Astrocyte (in vitro differentiated cells and primary cell): Measurements from ENCODE around the gene SPAG6. TPM values are rescaled to one million over a fixed set of nuclear protein-coding genes. Genes with fewer than 3 reads are reported as not detected.

Experiments
- DNase-seq: peaks from one replicate; pipeline ENCODE4 v3.0.0-alpha.2; 2010; ENCODE audit warnings: low read depth
- FAIRE-seq: peaks from 2 replicates; lab custom pipeline; 2011; peaks lifted over from hg19 to GRCh38; lab: Jason Lieb, UNC
- H2AFZ ChIP-seq: 2 replicates; pipeline ENCODE4 v1.6.0; 2012; ENCODE audit warnings: low read depth, low read length, inconsistent platforms
- H3K27ac ChIP-seq: 2 replicates; pipeline ENCODE4 v1.5.1; 2011; ENCODE audit warnings: low read depth, low read length, inconsistent platforms
- H3K27me3 ChIP-seq: 2 replicates; pipeline ENCODE4 v1.6.0; 2011; ENCODE audit warnings: low read length, inconsistent platforms; ENCODE audit not compliant: insufficient read depth
- H3K36me3 ChIP-seq: 2 replicates; pipeline ENCODE4 v1.5.1; 2011; ENCODE audit warnings: low read length, inconsistent platforms; ENCODE audit not compliant: insufficient read depth
- H3K4me1 ChIP-seq: 2 replicates; pipeline ENCODE4 v1.5.1; 2011; ENCODE audit warnings: low read length, inconsistent platforms; ENCODE audit not compliant: insufficient read depth
- H3K4me2 ChIP-seq: 2 replicates; pipeline ENCODE4 v1.6.0; 2012; ENCODE audit warnings: low read length, inconsistent platforms
- H3K4me3 ChIP-seq: 2 replicates; pipeline ENCODE4 v1.5.1; 2011; ENCODE audit warnings: low read depth, mild to moderate bottlenecking, low read length, inconsistent platforms; ENCODE audit not compliant: insufficient read depth
- H3K79me2 ChIP-seq: 2 replicates; pipeline ENCODE4 v1.6.0; 2012; ENCODE audit warnings: mild to moderate bottlenecking, low read length, inconsistent platforms; ENCODE audit not compliant: insufficient read depth
- H3K9ac ChIP-seq: 2 replicates; pipeline ENCODE4 v1.6.0; 2012; ENCODE audit warnings: mild to moderate bottlenecking, low read length, inconsistent platforms
- H3K9me3 ChIP-seq: 2 replicates; pipeline ENCODE4 v1.5.1; 2012; ENCODE audit warnings: low read depth, mild to moderate bottlenecking, low read length, inconsistent platforms; ENCODE audit not compliant: insufficient read depth
- H4K20me1 ChIP-seq: 2 replicates; pipeline ENCODE4 v1.6.0; 2012; ENCODE audit warnings: low read length, inconsistent platforms; ENCODE audit not compliant: insufficient read depth
- H3K27ac Mint-ChIP-seq: one replicate; pipeline ENCODE4 v1.8.0; 2021; ENCODE audit warnings: mild to moderate bottlenecking, mixed read lengths; ENCODE audit not compliant: unreplicated experiment
- H3K27me3 Mint-ChIP-seq: one replicate; pipeline ENCODE4 v1.8.0; 2021; ENCODE audit warnings: low read depth, mixed read lengths; ENCODE audit not compliant: unreplicated experiment
- H3K36me3 Mint-ChIP-seq: one replicate; pipeline ENCODE4 v1.8.0; 2021; ENCODE audit warnings: low read depth, mixed read lengths; ENCODE audit not compliant: unreplicated experiment
- H3K4me1 Mint-ChIP-seq: one replicate; pipeline ENCODE4 v1.8.0; 2021; ENCODE audit warnings: low read depth, mixed read lengths; ENCODE audit not compliant: unreplicated experiment
- H3K4me3 Mint-ChIP-seq: one replicate; pipeline ENCODE4 v1.8.0; 2021; ENCODE audit warnings: mild to moderate bottlenecking, moderate library complexity, mixed read lengths; ENCODE audit not compliant: unreplicated experiment
- H3K9me3 Mint-ChIP-seq: one replicate; pipeline ENCODE4 v1.8.0; 2021; ENCODE audit warnings: mild to moderate bottlenecking, mixed read lengths; ENCODE audit not compliant: unreplicated experiment
- EZH2 ChIP-seq: IDR thresholded peaks from 2 replicates; pipeline ENCODE4 v1.6.1; 2012; ENCODE audit warnings: mild to moderate bottlenecking, low read length, inconsistent platforms; ENCODE audit not compliant: insufficient read depth
- total RNA-seq: library from RNA; stranded (reverse); gene quantifications from 2 replicates; pipeline ENCODE4 v1.2.1, GENCODE V29; 2021
- TF ChIP-seq, protein P1 (sequence below): IDR thresholded peaks from 2 replicates; pipeline ENCODE4 v1.5.1; 2011; ENCODE audit warnings: low read depth, mild to moderate bottlenecking, inconsistent platforms, low read length, moderate library complexity; ENCODE audit not compliant: insufficient read depth

Gene SPAG6
- total RNA-seq, 1 donor from 2014 or later: not detected

DNA sequence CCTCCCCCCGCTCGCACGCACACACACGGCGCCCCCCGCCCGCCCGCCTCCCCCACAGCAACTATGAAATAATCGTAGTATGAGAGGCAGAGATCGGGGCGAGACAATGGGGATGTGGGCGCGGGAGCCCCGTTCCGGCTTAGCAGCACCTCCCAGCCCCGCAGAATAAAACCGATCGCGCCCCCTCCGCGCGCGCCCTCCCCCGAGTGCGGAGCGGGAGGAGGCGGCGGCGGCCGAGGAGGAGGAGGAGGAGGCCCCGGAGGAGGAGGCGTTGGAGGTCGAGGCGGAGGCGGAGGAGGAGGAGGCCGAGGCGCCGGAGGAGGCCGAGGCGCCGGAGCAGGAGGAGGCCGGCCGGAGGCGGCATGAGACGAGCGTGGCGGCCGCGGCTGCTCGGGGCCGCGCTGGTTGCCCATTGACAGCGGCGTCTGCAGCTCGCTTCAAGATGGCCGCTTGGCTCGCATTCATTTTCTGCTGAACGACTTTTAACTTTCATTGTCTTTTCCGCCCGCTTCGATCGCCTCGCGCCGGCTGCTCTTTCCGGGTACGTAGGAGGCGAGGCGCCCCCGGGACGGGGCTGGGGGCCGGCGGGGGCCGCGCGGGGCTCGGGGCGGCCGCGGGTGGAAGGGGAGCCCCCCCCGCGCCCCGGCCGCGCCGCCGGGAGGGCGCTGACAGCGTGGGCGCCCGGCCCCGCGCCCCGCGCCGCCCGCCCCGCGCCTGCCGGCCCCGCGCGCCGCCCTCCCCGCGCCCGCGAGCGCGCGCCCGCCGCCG, 24.0 kb upstream of the SPAG6 start:
- TF ChIP-seq, protein P1, sequence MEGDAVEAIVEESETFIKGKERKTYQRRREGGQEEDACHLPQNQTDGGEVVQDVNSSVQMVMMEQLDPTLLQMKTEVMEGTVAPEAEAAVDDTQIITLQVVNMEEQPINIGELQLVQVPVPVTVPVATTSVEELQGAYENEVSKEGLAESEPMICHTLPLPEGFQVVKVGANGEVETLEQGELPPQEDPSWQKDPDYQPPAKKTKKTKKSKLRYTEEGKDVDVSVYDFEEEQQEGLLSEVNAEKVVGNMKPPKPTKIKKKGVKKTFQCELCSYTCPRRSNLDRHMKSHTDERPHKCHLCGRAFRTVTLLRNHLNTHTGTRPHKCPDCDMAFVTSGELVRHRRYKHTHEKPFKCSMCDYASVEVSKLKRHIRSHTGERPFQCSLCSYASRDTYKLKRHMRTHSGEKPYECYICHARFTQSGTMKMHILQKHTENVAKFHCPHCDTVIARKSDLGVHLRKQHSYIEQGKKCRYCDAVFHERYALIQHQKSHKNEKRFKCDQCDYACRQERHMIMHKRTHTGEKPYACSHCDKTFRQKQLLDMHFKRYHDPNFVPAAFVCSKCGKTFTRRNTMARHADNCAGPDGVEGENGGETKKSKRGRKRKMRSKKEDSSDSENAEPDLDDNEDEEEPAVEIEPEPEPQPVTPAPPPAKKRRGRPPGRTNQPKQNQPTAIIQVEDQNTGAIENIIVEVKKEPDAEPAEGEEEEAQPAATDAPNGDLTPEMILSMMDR: no peak
- TF ChIP-seq EZH2: no peak
- Mint-ChIP-seq H3K27ac (peak overlapping the region; percentile 69), H3K9me3 (no peaks in the 10 kb centered on the region), H3K27me3 (peaks cover 38% of the 10 kb centered on the region), H3K36me3 (peaks cover 2% of the 10 kb centered on the region), H3K4me1 (peaks cover 19% of the 10 kb centered on the region), H3K4me3 (peak overlapping the region; percentile 87)
- peak overlapping the region; percentile 54 for H3K27ac ChIP-seq
- H3K36me3 ChIP-seq: no peaks in the 10 kb centered on the region
- H3K4me3 ChIP-seq: peak overlapping the region; percentile 73
- no peaks in the 10 kb centered on the region for H3K9me3 ChIP-seq
- H4K20me1 ChIP-seq: peaks cover 37% of the 10 kb centered on the region
- peaks cover 30% of the 10 kb centered on the region for H3K4me1 ChIP-seq
- peak overlapping the region; percentile 66 for H2AFZ ChIP-seq
- FAIRE-seq (no peak), DNase-seq (peak; percentile 56)
- H3K4me2 ChIP-seq: peak overlapping the region; percentile 78
- peak overlapping the region; percentile 84 for H3K9ac ChIP-seq
- peaks cover 47% of the 10 kb centered on the region for H3K79me2 ChIP-seq
- peaks cover 32% of the 10 kb centered on the region for H3K27me3 ChIP-seq

DNA sequence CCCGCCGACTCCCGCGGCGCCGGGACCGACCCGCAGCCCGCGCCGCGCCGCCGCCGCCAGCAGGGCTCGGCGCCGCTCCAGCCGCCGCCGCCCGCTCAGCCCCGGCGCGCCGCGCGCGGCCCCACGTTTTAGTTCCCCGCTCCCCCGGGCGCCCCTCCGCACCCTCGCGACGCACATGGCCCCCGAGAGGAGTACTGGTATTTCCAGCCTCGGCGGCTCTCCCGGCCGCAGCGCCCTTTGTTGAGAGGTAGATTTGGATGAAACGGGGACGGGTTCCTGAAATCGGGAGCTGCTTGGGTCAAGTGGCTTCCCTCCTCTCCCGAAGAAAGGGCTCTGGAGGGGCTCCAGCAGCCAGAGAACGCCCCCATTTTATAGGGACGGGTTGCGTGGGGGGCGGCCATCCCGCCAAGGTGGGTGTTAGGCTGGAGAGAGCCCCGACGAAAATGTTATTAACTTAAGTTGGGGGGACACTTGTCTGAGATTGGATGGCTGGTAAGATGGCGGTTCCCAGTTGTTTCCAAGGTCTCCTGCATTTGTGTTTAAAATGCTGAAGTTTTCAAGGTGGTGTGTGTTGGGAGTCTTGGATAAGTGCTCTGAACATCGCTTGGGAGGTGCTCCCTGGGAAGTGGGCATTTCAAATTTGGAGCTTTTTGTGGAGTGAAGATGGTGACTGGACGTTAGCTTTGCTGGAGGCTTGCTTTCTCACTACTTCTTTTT, 23.2 kb upstream of the SPAG6 start:
- peaks cover 43% of the 10 kb centered on the region for H4K20me1 ChIP-seq
- peak overlapping the region; percentile 94 for H3K4me2 ChIP-seq
- peaks cover 2% of the 10 kb centered on the region for H3K36me3 Mint-ChIP-seq
- peak; percentile 12 for DNase-seq
- no peaks in the 10 kb centered on the region for H3K9me3 ChIP-seq
- H3K36me3 ChIP-seq: no peaks in the 10 kb centered on the region
- H3K4me3 ChIP-seq: peak overlapping the region; percentile 74
- peaks cover 48% of the 10 kb centered on the region for H3K79me2 ChIP-seq
- H3K9ac ChIP-seq: peak overlapping the region; percentile 74
- H3K4me3 Mint-ChIP-seq: peak overlapping the region; percentile 97
- H3K27me3 Mint-ChIP-seq: peaks cover 38% of the 10 kb centered on the region
- TF ChIP-seq, protein P1: no peak
- peak; percentile 100 for TF ChIP-seq EZH2
- peaks cover 19% of the 10 kb centered on the region for H3K4me1 Mint-ChIP-seq
- no peak overlapping the region for H3K27ac ChIP-seq
- peak overlapping the region; percentile 83 for H3K27ac Mint-ChIP-seq
- H3K4me1 ChIP-seq: peaks cover 27% of the 10 kb centered on the region
- peak overlapping the region; percentile 49 for H2AFZ ChIP-seq
- H3K9me3 Mint-ChIP-seq: no peaks in the 10 kb centered on the region
- peak; percentile 62 for FAIRE-seq
- peaks cover 32% of the 10 kb centered on the region for H3K27me3 ChIP-seq
